ENCODE results near the gene IRF2BP1. TPM values are rescaled to one million over a fixed set of nuclear protein-coding genes. Genes with fewer than 3 reads are reported as not detected.

The IRF2BP1 gene
- total and polyA plus RNA-seq, 2 of the 13 experiments (the other 11 are each of a cell fraction or from before 2014, with no cell fraction given): 4.3 to 14.3 TPM

DNA sequence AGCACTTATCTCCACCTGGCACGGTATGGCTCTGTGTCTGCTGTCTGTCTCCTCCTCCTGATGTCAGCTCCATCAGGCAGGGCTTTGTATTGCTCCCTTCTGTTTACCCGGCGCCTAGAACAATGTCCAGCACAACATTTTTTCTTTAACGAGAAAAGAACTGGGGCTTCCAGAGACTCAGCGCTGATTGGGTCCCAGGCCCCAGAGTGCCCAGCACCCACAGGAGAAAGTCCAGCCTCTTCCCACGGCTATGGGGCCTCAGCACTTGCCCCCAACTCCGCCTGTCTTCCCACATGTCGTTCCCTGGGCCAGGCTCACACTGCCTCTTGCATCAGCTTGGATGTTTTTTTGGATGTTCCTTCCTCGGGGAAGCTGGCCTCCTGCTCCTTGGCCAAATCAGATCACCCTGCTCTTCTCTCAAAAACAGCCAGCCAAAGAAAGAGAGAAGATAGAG is 9.6 kb upstream of the IRF2BP1 start (continued):
- TF ChIP-seq, protein P1, sequence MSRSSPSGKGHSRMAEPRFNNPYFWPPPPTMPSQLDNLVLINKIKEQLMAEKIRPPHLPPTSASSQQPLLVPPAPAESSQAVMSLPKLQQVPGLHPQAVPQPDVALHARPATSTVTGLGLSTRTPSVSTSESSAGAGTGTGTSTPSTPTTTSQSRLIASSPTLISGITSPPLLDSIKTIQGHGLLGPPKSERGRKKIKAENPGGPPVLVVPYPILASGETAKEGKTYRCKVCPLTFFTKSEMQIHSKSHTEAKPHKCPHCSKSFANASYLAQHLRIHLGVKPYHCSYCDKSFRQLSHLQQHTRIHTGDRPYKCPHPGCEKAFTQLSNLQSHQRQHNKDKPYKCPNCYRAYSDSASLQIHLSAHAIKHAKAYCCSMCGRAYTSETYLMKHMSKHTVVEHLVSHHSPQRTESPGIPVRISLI (CRISPR knock-in tag; IDR thresholded peaks at IDR 0.05; ENCODE audit: borderline replicate concordance): peak; percentile 78; the same call in 1 of the 2 replicates
- TF ChIP-seq, protein P2, sequence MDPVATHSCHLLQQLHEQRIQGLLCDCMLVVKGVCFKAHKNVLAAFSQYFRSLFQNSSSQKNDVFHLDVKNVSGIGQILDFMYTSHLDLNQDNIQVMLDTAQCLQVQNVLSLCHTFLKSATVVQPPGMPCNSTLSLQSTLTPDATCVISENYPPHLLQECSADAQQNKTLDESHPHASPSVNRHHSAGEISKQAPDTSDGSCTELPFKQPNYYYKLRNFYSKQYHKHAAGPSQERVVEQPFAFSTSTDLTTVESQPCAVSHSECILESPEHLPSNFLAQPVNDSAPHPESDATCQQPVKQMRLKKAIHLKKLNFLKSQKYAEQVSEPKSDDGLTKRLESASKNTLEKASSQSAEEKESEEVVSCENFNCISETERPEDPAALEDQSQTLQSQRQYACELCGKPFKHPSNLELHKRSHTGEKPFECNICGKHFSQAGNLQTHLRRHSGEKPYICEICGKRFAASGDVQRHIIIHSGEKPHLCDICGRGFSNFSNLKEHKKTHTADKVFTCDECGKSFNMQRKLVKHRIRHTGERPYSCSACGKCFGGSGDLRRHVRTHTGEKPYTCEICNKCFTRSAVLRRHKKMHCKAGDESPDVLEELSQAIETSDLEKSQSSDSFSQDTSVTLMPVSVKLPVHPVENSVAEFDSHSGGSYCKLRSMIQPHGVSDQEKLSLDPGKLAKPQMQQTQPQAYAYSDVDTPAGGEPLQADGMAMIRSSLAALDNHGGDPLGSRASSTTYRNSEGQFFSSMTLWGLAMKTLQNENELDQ (CRISPR knock-in tag; IDR thresholded peaks at IDR 0.05; ENCODE audit: borderline replicate concordance): no peak
- TF ChIP-seq, protein P3, sequence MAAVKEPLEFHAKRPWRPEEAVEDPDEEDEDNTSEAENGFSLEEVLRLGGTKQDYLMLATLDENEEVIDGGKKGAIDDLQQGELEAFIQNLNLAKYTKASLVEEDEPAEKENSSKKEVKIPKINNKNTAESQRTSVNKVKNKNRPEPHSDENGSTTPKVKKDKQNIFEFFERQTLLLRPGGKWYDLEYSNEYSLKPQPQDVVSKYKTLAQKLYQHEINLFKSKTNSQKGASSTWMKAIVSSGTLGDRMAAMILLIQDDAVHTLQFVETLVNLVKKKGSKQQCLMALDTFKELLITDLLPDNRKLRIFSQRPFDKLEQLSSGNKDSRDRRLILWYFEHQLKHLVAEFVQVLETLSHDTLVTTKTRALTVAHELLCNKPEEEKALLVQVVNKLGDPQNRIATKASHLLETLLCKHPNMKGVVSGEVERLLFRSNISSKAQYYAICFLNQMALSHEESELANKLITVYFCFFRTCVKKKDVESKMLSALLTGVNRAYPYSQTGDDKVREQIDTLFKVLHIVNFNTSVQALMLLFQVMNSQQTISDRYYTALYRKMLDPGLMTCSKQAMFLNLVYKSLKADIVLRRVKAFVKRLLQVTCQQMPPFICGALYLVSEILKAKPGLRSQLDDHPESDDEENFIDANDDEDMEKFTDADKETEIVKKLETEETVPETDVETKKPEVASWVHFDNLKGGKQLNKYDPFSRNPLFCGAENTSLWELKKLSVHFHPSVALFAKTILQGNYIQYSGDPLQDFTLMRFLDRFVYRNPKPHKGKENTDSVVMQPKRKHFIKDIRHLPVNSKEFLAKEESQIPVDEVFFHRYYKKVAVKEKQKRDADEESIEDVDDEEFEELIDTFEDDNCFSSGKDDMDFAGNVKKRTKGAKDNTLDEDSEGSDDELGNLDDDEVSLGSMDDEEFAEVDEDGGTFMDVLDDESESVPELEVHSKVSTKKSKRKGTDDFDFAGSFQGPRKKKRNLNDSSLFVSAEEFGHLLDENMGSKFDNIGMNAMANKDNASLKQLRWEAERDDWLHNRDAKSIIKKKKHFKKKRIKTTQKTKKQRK (IDR thresholded peaks at IDR 0.05; ENCODE audit: low read length): no peak
- TF ChIP-seq ZFP82 (CRISPR knock-in tag; IDR thresholded peaks at IDR 0.05; ENCODE audit: borderline replicate concordance): no peak
- no peak for TF ChIP-seq HMG20A (CRISPR knock-in tag; IDR thresholded peaks at IDR 0.05; ENCODE audit: borderline replicate concordance)
- TF ChIP-seq CBFB (CRISPR knock-in tag; IDR thresholded peaks at IDR 0.05): no peak
- TF ChIP-seq ZNF563 (CRISPR knock-in tag; IDR thresholded peaks at IDR 0.05): peak; percentile 75; the same call in 1 of the 2 replicates
- TF ChIP-seq, protein P4, sequence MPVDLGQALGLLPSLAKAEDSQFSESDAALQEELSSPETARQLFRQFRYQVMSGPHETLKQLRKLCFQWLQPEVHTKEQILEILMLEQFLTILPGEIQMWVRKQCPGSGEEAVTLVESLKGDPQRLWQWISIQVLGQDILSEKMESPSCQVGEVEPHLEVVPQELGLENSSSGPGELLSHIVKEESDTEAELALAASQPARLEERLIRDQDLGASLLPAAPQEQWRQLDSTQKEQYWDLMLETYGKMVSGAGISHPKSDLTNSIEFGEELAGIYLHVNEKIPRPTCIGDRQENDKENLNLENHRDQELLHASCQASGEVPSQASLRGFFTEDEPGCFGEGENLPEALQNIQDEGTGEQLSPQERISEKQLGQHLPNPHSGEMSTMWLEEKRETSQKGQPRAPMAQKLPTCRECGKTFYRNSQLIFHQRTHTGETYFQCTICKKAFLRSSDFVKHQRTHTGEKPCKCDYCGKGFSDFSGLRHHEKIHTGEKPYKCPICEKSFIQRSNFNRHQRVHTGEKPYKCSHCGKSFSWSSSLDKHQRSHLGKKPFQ (CRISPR knock-in tag; IDR thresholded peaks at IDR 0.05; ENCODE audit: insufficient replicate concordance): peak; percentile 79
- TF ChIP-seq, protein P5, sequence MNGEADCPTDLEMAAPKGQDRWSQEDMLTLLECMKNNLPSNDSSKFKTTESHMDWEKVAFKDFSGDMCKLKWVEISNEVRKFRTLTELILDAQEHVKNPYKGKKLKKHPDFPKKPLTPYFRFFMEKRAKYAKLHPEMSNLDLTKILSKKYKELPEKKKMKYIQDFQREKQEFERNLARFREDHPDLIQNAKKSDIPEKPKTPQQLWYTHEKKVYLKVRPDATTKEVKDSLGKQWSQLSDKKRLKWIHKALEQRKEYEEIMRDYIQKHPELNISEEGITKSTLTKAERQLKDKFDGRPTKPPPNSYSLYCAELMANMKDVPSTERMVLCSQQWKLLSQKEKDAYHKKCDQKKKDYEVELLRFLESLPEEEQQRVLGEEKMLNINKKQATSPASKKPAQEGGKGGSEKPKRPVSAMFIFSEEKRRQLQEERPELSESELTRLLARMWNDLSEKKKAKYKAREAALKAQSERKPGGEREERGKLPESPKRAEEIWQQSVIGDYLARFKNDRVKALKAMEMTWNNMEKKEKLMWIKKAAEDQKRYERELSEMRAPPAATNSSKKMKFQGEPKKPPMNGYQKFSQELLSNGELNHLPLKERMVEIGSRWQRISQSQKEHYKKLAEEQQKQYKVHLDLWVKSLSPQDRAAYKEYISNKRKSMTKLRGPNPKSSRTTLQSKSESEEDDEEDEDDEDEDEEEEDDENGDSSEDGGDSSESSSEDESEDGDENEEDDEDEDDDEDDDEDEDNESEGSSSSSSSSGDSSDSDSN (CRISPR knock-in tag; IDR thresholded peaks at IDR 0.05): peak; percentile 38
- peak; percentile 15; the same call in 1 of the 2 replicates for TF ChIP-seq ERF (CRISPR knock-in tag; IDR thresholded peaks at IDR 0.05)
- TF ChIP-seq SOX5 (CRISPR knock-in tag; IDR thresholded peaks at IDR 0.05; ENCODE audit: borderline replicate concordance): peak; percentile 93
- TF ChIP-seq NFIC (IDR thresholded peaks at IDR 0.05; ENCODE audit: low read length): no peak
- 0 out of 2 replicates have a peak, but pooled peaks have one; percentile 38 for TF ChIP-seq RXRB (CRISPR knock-in tag; IDR thresholded peaks at IDR 0.05; ENCODE audit: borderline replicate concordance)
- no peak for TF ChIP-seq KLF12 (CRISPR knock-in tag; IDR thresholded peaks at IDR 0.05; ENCODE audit: borderline replicate concordance)
- TF ChIP-seq ZNF143 (CRISPR knock-in tag; IDR thresholded peaks at IDR 0.05): peak; percentile 48; the same call in 1 of the 2 replicates
- TF ChIP-seq, protein P6, sequence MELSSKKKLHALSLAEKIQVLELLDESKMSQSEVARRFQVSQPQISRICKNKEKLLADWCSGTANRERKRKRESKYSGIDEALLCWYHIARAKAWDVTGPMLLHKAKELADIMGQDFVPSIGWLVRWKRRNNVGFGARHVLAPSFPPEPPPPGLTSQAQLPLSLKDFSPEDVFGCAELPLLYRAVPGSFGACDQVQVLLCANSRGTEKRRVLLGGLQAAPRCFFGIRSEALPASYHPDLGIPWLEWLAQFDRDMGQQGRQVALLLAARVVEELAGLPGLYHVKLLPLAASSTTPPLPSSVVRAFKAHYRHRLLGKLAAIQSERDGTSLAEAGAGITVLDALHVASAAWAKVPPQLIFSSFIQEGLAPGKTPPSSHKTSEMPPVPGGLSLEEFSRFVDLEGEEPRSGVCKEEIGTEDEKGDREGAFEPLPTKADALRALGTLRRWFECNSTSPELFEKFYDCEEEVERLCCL (CRISPR knock-in tag; IDR thresholded peaks at IDR 0.05; ENCODE audit: borderline replicate concordance): no peak
- TF ChIP-seq MED8 (CRISPR knock-in tag; IDR thresholded peaks at IDR 0.05; ENCODE audit: insufficient replicate concordance): no peak

Measured in HepG2 (cell line).